NCI-H2171 (cell line): ENCODE measurements around the gene GKN2.
"Not testable (repeated sequence)": the region's sequence is repeated elsewhere in the genome, so short reads cannot be mapped to it uniquely, and the experiment has no call there.

Source experiments
- DNase-seq: peaks from one replicate; lab custom pipeline; 2025; lab: John Stamatoyannopoulos, UW

GKN2 gene

DNA sequence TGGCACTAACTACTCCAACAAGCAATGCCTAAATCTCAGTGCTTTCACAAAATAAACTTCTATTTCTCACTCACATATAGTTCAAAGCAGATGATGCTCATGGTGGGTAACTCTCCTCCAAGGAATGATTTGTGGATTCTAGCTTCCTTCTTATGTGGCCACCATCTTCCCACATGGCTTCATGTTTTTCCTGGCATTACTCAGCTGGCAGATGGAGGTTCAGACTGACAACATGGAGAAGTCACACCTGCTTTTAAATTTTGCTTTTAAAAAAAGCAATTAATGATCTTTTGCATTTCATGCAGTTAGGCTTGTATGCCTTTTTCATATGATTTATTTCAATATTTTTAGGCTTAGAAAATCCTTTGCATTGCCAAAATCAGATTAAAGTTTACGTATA is 6.3 kb upstream of the GKN2 start:
- no peak for DNase-seq

DNA sequence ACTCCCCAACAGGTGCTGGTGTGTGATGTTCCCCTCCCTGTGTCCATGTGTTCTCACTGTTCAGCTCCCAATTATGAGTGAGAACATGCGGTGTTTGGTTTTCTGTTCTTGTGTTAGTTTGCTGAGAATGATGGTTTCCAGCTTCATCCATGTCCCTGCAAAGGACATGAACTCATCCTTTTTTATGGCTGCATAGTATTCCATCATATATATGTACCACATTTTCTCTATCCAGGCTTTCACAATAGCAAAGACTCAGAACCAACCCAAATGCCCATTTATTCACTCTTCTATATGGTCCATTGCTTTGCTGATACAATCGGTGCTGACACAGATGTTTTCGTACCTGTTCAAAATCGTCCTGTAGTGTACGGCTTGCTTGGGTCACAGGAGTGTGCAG is 2.7 kb upstream of the GKN2 start:
- not testable (repeated sequence) for DNase-seq

DNA sequence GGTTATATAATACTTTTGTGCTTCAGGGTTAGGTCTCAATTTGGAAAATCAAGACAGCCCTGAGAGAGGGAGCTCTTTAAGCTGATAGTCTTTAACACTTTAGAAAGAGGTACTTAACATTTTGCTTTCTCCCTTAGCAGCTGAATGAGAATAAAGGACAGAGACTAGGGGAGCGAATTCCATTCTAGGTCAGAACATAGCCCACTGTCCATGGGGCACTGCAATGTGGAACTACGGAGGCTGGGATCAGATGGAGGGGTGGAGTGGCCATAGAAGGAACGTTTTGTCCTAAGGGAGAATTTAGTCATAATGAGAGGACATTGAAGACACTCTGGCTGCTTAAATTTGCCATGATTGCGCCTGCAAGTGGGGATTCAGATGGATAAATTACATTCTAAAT is 794 bp downstream of the GKN2 start:
- DNase-seq: no peak

DNA sequence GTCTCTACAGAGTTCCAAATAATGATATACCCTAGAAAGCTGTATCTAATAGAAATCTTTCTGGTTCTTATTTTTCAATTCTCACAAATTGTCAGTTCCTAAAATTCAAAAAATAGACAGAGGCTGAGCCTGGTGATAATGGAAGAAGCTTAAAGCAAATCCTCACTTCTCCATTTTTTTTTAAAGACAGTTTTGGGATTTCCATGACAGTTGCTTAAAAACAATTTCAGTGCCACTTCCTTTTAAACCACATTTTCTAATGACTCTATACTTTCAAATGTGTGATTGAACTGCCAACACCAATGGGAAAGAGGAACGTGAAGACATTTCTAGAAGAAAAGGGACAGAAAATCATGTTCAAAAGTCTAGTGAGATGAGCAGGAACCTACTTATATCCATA is 4.0 kb downstream of the GKN2 start:
- no peak for DNase-seq

DNA sequence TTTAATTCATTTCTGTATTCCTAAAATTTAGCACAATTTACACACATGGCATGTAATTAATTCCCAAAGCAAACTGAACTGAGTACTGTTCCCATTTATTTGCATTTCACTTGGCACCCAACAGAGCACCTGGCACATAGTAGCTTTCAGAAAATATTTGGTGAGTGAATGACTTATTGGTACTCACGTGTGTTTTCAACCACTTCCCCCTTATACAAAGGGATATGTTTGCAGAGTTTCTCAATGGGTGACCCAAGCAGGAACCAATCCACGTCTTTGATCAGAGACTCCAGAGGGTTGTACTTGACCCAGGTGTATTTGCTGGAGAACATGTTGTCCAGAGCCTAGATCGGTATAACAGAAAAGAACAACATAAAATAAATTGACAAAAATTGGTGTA is 6.6 kb downstream of the GKN2 start:
- no peak for DNase-seq

DNA sequence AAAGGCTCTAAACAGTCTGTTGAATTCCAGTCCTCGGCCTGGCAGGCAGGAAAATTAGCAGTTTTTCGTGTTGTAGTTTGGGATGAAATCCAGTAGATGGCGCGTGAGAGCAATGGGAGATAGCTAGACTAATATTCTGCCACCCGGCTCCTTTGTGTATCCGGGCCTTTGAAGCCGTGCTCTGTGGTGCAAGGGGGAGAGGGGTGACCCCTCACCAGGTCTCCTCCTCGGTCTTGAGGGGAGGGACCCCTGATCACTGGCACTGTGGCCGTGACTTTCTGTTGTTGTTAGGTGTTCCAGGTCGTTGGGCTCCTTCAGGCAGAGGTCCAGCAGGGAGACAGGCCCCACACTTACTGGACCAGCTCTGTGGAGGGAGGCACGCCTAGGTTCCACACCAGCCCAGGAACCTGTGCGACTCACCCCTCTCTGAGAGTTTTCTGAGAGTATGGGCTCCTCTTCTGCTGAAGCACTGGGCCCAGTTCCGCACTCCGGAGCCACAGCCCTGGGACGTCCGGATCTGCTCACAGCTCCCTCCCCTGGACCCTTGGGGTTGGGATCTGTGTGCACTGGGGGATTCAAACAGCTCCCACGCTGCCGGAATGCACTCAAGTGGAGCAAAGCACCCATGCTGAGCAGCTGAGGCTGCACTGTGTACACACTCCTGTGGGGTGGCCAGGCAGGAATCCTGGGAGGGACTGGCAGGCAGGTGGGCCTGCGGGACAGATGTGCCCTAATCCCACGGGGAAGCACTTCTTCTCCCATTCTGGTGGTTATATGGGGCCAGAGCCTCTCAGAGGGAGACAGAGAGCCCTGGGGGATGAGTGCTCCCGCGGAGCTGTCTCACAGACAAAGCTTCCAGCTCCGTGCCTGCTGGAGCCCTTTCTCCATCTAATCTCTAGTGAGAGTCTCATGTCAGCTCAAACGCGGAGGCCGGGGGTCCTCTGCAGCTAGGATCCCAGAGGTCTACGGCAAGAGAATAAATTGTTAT is 8.8 kb downstream of the GKN2 start:
- DNase-seq: peak; percentile 74

DNA sequence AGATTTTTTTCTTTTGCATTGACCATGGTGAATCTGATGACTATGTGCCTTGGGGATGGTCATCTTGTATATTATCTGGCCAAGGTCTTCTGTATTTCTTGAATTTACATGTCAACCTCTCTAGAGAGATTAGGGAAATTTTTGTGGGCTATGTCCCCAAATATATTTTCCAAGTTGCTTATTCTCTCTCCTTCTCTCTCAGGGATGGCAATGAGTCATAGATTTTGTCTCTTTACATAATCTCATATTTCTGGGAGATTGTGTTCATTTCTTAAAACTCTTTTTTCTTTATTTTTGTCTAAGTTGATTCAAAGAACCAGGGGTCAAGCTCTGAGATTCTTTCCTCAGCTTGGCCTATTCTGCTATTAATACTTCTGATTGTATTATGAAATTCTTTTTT is 9.9 kb downstream of the GKN2 start:
- DNase-seq: no peak

DNA sequence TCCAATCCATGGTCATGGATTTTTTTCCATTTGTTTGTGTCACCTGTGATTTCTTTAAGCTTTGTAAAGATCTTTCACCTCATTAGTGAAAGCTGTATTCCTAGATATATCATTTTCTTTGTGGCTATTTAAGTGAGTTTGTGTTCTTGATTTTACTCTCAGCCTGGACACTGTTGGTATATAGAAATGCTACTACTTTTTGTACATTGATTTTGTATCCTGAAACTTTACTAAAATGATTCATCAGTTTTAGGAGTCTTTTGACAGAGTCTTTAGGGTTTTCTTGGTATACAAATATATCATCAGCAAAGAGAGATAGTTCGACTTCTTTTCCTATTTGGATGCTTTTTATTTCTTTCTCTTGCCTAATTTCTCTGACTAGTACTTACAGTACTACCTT is 12.3 kb downstream of the GKN2 start:
- no peak for DNase-seq

DNA sequence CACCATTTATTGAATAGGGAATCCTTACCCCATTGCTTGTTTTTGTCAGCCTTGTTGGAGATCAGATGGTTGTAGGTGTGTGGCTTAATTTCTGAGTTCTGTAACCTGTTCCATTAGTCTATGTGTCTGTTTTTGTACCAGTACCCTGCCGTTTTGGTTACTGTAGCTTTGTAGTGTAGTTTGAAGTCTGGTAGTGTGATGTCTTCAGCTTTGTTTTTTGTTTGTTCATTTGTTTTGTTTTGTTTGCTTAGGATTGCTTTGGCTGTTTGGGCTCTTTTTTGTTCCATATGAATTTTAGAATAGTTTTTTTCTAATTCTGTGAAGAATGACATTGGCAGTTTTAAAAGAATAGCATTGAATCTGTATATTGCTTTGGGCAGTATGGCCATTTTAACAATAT is 12.7 kb downstream of the GKN2 start:
- DNase-seq: no peak

DNA sequence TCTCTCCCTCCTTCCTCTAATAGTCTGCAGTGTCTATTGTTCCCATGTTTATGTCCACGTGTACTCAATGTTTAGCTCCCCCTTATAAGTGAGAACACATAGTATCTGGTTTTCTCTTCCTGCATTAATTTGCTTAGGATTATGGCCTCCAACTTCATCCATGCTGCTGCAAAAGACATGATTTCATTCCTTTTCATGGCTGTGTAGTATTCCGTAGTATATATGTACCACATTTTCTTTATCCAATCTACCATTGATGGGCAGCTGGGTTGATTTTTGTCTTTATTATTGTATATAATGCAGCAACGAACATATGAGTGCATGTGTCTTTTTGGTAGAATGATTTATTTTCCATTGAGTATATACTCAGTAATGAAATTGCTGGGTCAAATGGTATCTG is 13.8 kb downstream of the GKN2 start:
- DNase-seq: no peak

DNA sequence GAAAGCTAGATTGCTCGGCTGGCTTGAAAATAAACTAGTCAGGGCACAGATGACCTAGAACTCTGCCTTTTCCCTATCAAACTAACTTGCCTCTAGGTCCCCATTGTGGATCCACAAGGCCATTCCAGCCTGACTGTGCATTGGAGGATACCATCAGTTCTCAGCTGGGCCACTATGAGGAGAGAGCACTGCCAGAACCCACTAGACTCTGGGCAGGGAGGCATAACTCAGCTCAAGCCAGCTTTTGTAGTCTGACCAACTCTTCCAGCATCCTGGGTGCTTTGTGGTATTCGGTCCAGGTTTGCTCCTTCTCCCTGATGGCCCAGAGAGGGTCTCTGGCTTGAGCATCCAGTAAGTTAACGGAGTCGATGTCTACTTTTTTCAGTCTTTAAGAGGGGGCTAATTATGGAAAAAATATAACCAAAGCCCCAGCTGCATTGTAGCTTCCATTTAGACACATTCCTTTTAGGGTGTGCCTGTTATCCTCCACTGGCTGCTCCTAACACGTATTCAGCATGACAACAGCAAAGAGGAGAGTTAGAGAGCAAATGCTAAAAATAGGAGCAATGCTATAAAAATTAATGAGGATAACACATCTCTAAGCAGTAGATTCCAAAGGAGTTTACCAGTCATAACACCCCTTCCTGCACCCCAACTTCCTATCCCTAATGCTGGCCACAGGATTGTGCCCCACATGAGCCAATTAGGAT is 15.2 kb downstream of the GKN2 start:
- no peak for DNase-seq

DNA sequence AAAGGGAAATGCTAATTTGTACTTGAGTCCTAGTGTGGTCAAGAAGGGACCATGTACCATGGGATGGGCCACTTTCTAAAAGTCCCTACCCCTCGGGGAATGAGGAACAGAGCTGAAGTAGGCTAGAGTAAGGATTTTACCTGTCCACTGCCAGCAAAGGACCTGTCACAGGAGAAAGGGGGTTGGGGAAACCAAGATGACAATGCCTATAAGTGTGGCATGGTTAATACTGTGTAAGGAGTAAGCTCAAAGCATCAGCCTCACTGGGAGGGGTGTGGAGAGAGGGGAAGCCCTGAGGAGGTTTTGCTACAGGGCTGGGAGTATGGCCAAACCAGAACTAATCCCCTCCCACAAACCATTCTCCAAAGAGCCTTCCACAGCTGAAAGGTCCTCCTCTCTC is 15.8 kb downstream of the GKN2 start:
- no peak for DNase-seq

DNA sequence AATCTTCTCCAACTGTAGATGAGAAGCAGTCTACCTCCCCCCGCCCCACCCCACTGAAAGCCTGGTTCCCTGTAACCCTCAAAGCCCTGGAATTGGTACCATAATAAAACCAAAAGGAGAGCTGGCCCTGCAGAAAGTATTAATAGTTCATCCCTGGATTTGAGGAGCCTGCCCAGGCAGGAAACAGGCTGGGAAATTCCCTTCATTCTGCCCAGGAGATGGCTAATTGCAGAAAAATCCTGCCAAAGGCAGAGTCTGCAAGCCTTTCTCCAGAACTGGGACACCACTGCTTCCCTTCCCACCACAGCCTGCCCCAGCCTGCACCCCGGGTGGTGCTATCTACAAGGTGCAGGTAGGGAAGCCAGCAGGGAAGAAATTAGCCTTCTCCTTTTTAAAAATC is 16.3 kb downstream of the GKN2 start:
- DNase-seq: no peak

DNA sequence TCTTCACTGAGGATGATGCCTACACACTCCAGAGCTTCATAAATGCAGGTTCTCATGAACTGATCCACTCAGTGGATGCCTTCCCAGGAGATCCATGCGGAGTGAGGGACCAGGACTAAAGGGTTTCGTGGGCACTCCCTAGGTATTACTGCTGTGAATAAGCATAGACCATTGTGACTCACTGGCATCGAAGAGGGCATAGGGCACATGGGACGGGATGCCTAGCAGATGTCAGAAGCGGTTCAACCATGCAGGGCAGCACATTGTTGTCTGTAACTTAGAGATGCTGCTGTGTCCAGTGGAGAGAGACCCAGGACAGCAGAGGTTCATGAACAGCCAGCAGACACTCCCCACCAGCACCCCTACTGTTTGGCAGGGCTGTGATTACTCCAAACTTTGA is 17.2 kb downstream of the GKN2 start:
- DNase-seq: no peak

DNA sequence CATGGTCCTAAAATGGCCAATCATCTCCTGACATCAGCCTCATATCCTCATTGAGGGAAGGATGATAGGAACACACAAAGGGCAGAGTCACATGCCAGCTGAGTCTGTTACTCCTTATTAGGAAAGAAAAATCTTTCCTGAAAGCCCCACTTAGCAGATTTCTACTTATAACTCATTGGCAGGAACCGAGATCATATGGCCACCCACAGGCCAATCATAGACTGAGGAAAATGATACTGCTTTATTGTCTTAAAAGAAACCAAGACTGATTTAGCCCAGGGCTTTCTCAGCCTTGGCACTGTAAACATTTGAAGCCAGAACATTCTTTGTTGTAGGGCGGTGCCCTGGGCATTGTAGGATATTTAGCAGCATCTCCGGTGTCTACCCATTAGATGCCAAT is 18.7 kb downstream of the GKN2 start:
- no peak for DNase-seq

DNA sequence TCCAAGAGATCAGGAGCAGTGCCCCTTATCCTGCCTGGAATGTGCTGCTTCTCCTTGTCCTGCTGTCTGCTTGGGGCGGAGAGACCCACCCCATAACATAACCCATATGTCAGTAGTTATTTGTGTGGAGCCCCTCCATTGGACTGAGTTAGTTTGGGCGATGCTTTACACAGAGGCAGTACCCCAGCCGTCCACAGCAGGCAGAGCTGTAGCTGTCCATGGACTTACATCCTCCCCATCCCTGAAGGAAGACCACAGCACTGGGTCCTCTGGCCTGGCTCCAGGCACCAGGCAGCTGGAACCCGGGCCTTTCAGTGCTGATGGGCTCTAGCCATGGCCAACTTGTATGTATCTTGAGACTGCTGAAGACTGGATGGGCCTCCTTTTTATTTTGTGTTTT is 20.3 kb downstream of the GKN2 start:
- no peak for DNase-seq

DNA sequence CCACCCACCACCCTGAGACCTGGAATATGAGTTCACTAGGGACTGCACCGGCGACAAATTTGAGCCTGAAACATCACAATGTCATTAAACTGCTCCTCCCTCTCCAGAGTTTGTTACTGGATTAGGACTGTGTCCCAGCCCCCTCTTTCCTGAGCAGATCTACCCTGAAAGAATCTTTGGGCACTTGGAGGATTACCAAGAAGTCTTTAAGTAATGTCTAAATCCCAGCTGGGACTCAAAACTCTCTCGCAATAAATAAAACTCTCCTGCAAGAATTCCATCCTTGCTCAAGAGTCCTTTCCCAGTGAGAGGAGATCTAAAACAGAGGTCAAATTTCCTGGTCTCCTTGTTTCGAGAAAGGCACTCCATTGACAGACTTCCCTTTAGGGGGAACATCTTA is 20.9 kb downstream of the GKN2 start:
- no peak for DNase-seq

DNA sequence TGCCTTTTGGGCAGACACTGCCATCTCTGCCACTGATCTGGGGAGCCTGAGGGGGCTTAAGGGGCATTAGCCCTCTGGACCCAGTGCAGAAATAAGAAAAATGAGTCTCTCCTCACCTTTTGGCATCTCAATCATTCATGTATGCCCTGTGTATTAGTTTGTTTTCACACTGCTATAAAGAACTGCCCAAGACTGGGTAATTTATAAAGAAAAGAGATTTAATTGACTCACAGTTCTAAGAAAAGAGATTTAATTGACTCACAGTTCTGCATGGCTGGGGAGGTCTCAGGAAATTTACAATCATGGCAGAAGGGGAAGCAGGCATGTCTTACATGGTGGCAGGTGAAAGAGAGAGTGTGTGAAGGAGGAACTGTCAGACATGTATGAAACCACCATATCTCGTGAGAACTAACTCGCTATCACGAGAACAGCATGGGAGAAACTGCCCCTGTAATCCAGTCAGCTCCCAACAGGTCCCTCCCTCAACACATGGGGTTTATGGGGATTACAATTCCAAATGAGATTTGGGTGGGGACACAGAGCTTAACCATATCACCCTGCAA is 21.5 kb downstream of the GKN2 start:
- no peak for DNase-seq

DNA sequence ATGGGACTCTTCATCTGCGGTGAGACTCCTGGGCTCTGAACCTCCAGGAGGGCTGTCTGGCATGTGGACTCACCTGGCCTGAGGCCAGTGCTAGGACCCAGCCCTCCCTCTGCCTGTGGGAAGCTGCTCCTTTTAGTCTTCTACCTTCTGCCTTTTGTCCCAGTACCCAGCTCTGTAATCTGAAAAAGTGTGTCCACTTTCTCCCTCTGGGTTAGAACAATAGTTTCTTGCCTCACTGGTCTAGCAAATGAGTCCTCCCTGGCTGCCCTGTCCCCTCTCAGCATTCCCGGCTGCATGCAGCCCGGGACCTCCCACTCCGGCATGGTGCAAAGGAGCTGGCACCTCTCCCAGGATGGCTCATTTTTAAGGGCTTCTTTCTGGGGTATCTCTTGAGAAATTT is 25.9 kb downstream of the GKN2 start:
- DNase-seq: no peak

DNA sequence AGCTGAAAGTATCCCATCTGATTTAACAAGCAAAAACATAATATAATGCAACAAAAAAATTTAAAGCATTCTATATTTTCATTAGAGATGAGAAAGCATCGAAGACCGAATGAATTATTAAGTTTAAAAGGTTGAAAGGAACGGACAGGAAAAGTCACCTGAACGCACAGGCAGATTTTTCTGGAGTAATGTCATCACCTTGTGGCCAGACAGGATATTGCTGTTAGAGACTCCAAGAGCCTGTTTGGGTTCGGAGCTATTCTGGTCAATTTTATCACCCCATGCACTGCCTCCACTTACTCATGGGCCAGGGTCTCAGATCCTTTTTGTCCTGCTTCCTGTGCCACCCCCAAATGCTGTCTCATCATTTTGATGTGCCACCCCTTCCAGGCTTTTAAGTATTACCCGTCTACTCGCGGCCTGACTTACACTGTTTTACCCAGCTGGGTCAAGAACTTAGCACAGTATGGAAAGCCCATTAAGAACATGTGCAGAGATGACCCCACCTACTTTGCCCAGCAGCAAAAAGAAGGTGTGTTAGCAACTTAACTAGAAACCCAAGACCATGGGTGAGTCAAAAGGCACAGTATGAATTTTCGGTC is 27.3 kb downstream of the GKN2 start:
- peak; percentile 19 for DNase-seq

DNA sequence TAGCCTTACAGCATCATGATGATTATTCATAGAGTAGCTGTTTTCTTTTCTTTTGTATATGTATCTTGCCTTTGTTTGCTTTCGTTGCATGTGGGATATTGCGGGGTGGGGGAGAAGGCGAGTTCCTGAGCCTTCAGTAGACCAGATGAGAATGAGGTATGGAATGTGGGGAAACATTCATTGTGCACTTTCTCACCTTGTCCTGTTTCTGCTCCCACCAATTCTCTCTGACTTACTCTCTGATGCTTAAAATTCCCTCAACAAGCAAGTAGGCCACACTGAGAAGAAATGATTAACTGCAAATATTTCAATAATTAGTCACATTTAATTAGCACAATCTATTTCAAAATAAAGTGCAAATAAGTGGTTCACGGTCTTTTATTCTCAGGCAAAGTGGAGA is 31.0 kb downstream of the GKN2 start:
- no peak for DNase-seq

DNA sequence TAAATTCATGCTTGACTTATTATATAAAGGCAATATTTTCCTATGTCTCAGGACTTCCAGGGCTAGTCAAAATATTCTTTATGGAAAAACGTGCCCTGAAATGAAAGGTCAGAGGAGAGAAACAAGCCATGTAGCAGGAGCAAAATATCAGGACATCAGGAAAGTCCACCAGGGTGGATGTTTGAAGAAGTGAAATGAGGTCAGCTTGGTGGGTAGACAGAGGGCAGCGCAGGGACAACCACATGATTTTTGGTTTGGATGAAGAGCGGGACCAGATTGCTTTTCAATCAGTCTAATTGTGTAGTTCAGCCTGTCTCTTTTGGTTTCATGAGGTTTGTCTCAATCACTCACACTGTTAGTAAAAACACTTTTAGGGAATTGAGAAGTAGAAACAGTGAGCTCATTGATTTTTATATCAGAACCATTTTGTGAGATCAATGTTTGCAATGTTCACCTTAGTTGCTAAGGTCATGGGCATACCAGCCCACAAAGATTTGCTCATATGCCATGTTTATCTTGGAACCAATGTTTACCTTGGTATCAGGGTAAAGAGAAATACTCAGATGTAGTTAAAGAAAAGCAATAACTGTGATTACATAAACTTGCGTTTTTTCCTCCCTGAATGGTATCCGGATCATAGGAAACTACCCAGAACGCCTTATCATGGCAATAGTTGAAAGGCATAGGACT is 32.1 kb downstream of the GKN2 start:
- DNase-seq: no peak
